Measurements from ENCODE around the gene NPAS1. TPM values are rescaled to one million over a fixed set of nuclear protein-coding genes. Genes with fewer than 3 reads are reported as not detected.

The NPAS1 gene
- total and polyA plus RNA-seq, 2 of the 8 experiments (the other 6 are each of a cell fraction or from before 2014, with no cell fraction given): 9.9 to 13.9 TPM

- no peak for DNase-seq (ENCODE audit: low read depth in 1 of 2, low spot score in 2 of 2)
- CTCF ChIA-PET (ENCODE audit: partially characterized antibody): interaction anchor here (0.8 to 3.0 kb wide), 9 partner anchors 8 to 153 kb away, joined by 3 to 16 read pairs (median 4); no protein-coding TSS in a partner anchor
- H3K36me3 ChIP-seq (ENCODE audit: control insufficient read depth in 2 of 4, insufficient read depth in 4 of 4, low read length in 3 of 4): no peaks in the 10 kb centered on the region
- TF ChIP-seq RFX5 (IDR thresholded peaks at IDR 0.05; ENCODE audit: borderline replicate concordance, low read depth, low read length) (no peak), PHF8 (conservative IDR thresholded peaks at IDR 0.05; ENCODE audit: low read depth, low read length) (no peak), SIRT6 (IDR thresholded peaks at IDR 0.05; ENCODE audit: low read length) (no peak), JUN (IDR thresholded peaks at IDR 0.05; ENCODE audit: low read depth, low read length) (no peak), TBP (IDR thresholded peaks at IDR 0.05; ENCODE audit: low read depth, low read length) (no peak)
These were observed 37.7 kb downstream of the NPAS1 start for GRCh38 chr19:47057328-47057727.

More at GRCh38 chr19:47057328-47057727, 37.7 kb downstream of the NPAS1 start:
- H4K5ac ChIP-seq (ENCODE audit: insufficient read length, low read depth, low read length): no peak overlapping the region
- H2BK12ac ChIP-seq (ENCODE audit: low read depth, low read length): no peak overlapping the region
- no peak overlapping the region for H2BK20ac ChIP-seq (ENCODE audit: low read length)
- FAIRE-seq: no peak
- H3K18ac ChIP-seq (ENCODE audit: extremely low read depth, low read length): no peak overlapping the region
- H3K4me3 ChIP-seq (ENCODE audit: extremely low read depth in 1 of 4, insufficient read depth in 2 of 4, low read depth in 3 of 4, low read length in 4 of 4): no peak overlapping the region
- H3K27me3 ChIP-seq (replicated peaks in 1 of 4; ENCODE audit: control insufficient read depth in 3 of 4, extremely low read depth in 1 of 4, insufficient read depth in 3 of 4, low read length in 3 of 4): no peaks in the 10 kb centered on the region
- no peak overlapping the region for H2BK120ac ChIP-seq (replicated peaks; ENCODE audit: low read depth, low read length)
- no peak overlapping the region for H2AK5ac ChIP-seq (ENCODE audit: low read depth, low read length)
- no peaks in the 10 kb centered on the region for H3K4me1 ChIP-seq (replicated peaks in 1 of 4; ENCODE audit: control insufficient read depth in 3 of 4, insufficient read depth in 4 of 4, low read length in 3 of 4)
- POLR2A ChIA-PET (ENCODE audit: partially characterized antibody): interaction anchor here (0.8 to 4.0 kb wide), 4 partner anchors 9 to 50 kb away, joined by 3 to 31 read pairs (median 4); partner anchors contain the start of gene TMEM160
- no peaks in the 10 kb centered on the region for H3K79me1 ChIP-seq (ENCODE audit: low read depth, low read length)
- no peak overlapping the region for H4K91ac ChIP-seq (replicated peaks; ENCODE audit: insufficient read length, low read length)
- H3K4ac ChIP-seq (replicated peaks; ENCODE audit: insufficient read length, low read depth, low read length): no peak overlapping the region
- H3K14ac ChIP-seq (ENCODE audit: insufficient read length): no peak overlapping the region
- H3K4me2 ChIP-seq (ENCODE audit: insufficient read depth in 1 of 2, low read depth in 2 of 2, low read length in 2 of 2): no peak overlapping the region
- H2BK15ac ChIP-seq (ENCODE audit: low read length): no peak overlapping the region
- H3K9me3 ChIP-seq (ENCODE audit: insufficient read depth in 2 of 2, low read depth in 1 of 2, low read length in 1 of 2): no peaks in the 10 kb centered on the region; a peak in 1 of 4 replicates
- H3K79me2 ChIP-seq (ENCODE audit: control insufficient read depth in 1 of 2, insufficient read depth in 2 of 2, low read length in 2 of 2): no peaks in the 10 kb centered on the region
- no peak overlapping the region for H4K8ac ChIP-seq (ENCODE audit: extremely low read depth, insufficient read depth, low read length)
- H3K23me2 ChIP-seq (ENCODE audit: low read depth, low read length): no peaks in the 10 kb centered on the region
- H2BK5ac ChIP-seq (ENCODE audit: low read depth, low read length): no peak overlapping the region
- H3K27ac ChIP-seq (ENCODE audit: low read depth, low read length): no peak overlapping the region
- no peak overlapping the region for H3K56ac ChIP-seq (replicated peaks; ENCODE audit: insufficient read length, low read depth, low read length)
- WGBS, 2 experiments (ENCODE audit: extremely low coverage in 1 of 2, insufficient coverage in 1 of 2, insufficient read length in 1 of 2, insufficient replicate concordance in 2 of 2, low coverage in 1 of 2, low lambda C conversion rate in 2 of 2, missing lambda C conversion rate in 1 of 2): 88% methylated on average over 2 of the region's 2 CpGs; no CpG with 5 or more reads in 1 of the 2 experiments
- no peak overlapping the region for H2AFZ ChIP-seq (ENCODE audit: low read length)
- no peaks in the 10 kb centered on the region for H4K20me1 ChIP-seq (replicated peaks in 1 of 2; ENCODE audit: control insufficient read depth in 1 of 2, insufficient read depth in 2 of 2, low read length in 2 of 2)
- H3K23ac ChIP-seq (ENCODE audit: insufficient read length): no peak overlapping the region
- no peak overlapping the region for H3K9ac ChIP-seq (replicated peaks in 1 of 4; ENCODE audit: extremely low read depth in 1 of 4, low read depth in 3 of 4, low read length in 3 of 4)
